Measurements from ENCODE around the gene NUP98.
"Not testable (repeated sequence)": the region's sequence is repeated elsewhere in the genome, so short reads cannot be mapped to it uniquely, and the experiment has no call there.

- not testable (repeated sequence) for TF ChIP-seq YY1 (IDR thresholded peaks at IDR 0.05; ENCODE audit: insufficient read depth, insufficient read length); ZNF274 (IDR thresholded peaks at IDR 0.05; ENCODE audit: low read depth, low read length); SUZ12 (IDR thresholded peaks at IDR 0.05; ENCODE audit: extremely low read depth, insufficient read depth, insufficient read length)
Measured at GRCh38 chr11:3648843-3649242, 148.5 kb downstream of the NUP98 start.
